A673 (cell line): ENCODE measurements around the gene TRAF7. TPM values are rescaled to one million over a fixed set of nuclear protein-coding genes. Genes with fewer than 3 reads are reported as not detected.

Source experiments
- BruUV-seq: library from RNA; stranded (reverse); fragments of 400-500 nt; replicated peaks from 2 replicates; lab custom pipeline; 2021; lab: Mats Ljungman, UMichigan
- CTCF ChIA-PET: fragments of 300-600 bp; sonication (Branson Sonifier 250); formaldehyde crosslinking; loops from one replicate; lab custom pipeline; 2022; ENCODE audit warnings: antibody characterized with exemption; lab: Charles Lee
- POLR2A ChIA-PET: fragments of 300-600 bp; sonication (Branson Sonifier 250); formaldehyde crosslinking; loops from one replicate; lab custom pipeline; 2022; ENCODE audit warnings: antibody characterized with exemption; ENCODE audit not compliant: low non-redundant PET; lab: Charles Lee
- DNase-seq: peaks from one replicate; pipeline ENCODE4 v3.0.0-alpha.2; 2015; ENCODE audit warnings: low spot score
- H3K27ac ChIP-seq: fragments of 200-600 bp; sonication (generic); 2 replicates; pipeline ENCODE4 v1.5.1; 2016; ENCODE audit warnings: mixed run types, low read depth, mild to moderate bottlenecking, mixed read lengths, antibody characterized with exemption, low read length; ENCODE audit not compliant: poor library complexity, severe bottlenecking
- H3K27me3 ChIP-seq: fragments of 200-600 bp; sonication (generic); replicated peaks from 2 replicates; pipeline ENCODE4 v1.6.1; 2017; ENCODE audit warnings: mixed run types, low read depth, mild to moderate bottlenecking, mixed read lengths, antibody characterized with exemption, low read length; ENCODE audit not compliant: insufficient read depth, poor library complexity
- H3K36me3 ChIP-seq: fragments of 200-600 bp; sonication (generic); 2 replicates; pipeline ENCODE4 v1.6.1; 2016; ENCODE audit warnings: mixed run types, mild to moderate bottlenecking, mixed read lengths, antibody characterized with exemption, low read length; ENCODE audit not compliant: insufficient read depth, poor library complexity, severe bottlenecking
- H3K4me1 ChIP-seq: fragments of 200-600 bp; sonication (generic); 2 replicates; pipeline ENCODE4 v1.6.1; 2017; ENCODE audit warnings: mixed run types, mild to moderate bottlenecking, mixed read lengths, antibody characterized with exemption, low read length; ENCODE audit not compliant: insufficient read depth, poor library complexity, severe bottlenecking
- H3K4me3 ChIP-seq: fragments of 200-600 bp; sonication (generic); 2 replicates; pipeline ENCODE4 v1.5.1; 2016; ENCODE audit warnings: low read depth, mixed run types, mild to moderate bottlenecking, mixed read lengths, low read length; ENCODE audit not compliant: poor library complexity, severe bottlenecking
- H3K9me3 ChIP-seq: fragments of 200-600 bp; sonication (generic); 2 replicates; pipeline ENCODE4 v1.6.1; 2016; ENCODE audit warnings: mixed run types, low read depth, mild to moderate bottlenecking, mixed read lengths, antibody characterized with exemption, low read length; ENCODE audit not compliant: poor library complexity, severe bottlenecking
- EZH2 ChIP-seq: fragments of 200-600 bp; sonication (generic); IDR thresholded peaks from 2 replicates; pipeline ENCODE4 v1.6.1; 2017; ENCODE audit warnings: borderline replicate concordance, low read depth, mild to moderate bottlenecking, mixed read lengths, antibody characterized with exemption, low read length; ENCODE audit not compliant: poor library complexity, severe bottlenecking
- intact Hi-C: fragments of 100-400 bp; cut with micrococcal nuclease; formaldehyde crosslinking; loops from one replicate; pipeline ENCODE4 v1.10.0; 2022; ENCODE audit not compliant: unreplicated experiment
- total RNA-seq: library from RNA; stranded (reverse); gene quantifications from 2 replicates; pipeline ENCODE4 v1.2.3, GENCODE V29; 2021
- TF ChIP-seq, protein P1 (sequence below): fragments of 300-800, 200-600 bp; sonication (generic); conservative IDR thresholded peaks from 2 replicates; pipeline ENCODE4 v1.5.1; 2017; ENCODE audit warnings: low read depth, mild to moderate bottlenecking, antibody characterized with exemption, low read length, moderate library complexity, mixed read lengths

The TRAF7 gene
- total RNA-seq, 1 experiment from 2014 or later, result 96.7 TPM

- ChIA-PET CTCF (no interaction called here), POLR2A (interaction anchor here (0.5 to 0.6 kb wide), 2 partner anchors 179 to 211 kb away, joined by 3 to 4 read pairs; no protein-coding TSS in a partner anchor)
- peaks cover 6% of the 10 kb centered on the region for H3K36me3 ChIP-seq
- BruUV-seq, result no TSS peak
- DNase-seq, result peak; percentile 40
- no peaks in the 10 kb centered on the region for H3K9me3 ChIP-seq
- H3K4me1 ChIP-seq, result peaks cover 11% of the 10 kb centered on the region
- peak overlapping the region; percentile 91 for H3K4me3 ChIP-seq
- intact Hi-C loops, result loop anchor here (10.0 kb wide), 1 partner anchor 209 kb away; the partner anchor contains the start of gene ZNF598
- peak overlapping the region; percentile 64 for H3K27ac ChIP-seq
- H3K27me3 ChIP-seq, result no peaks in the 10 kb centered on the region
- TF ChIP-seq, protein P1, sequence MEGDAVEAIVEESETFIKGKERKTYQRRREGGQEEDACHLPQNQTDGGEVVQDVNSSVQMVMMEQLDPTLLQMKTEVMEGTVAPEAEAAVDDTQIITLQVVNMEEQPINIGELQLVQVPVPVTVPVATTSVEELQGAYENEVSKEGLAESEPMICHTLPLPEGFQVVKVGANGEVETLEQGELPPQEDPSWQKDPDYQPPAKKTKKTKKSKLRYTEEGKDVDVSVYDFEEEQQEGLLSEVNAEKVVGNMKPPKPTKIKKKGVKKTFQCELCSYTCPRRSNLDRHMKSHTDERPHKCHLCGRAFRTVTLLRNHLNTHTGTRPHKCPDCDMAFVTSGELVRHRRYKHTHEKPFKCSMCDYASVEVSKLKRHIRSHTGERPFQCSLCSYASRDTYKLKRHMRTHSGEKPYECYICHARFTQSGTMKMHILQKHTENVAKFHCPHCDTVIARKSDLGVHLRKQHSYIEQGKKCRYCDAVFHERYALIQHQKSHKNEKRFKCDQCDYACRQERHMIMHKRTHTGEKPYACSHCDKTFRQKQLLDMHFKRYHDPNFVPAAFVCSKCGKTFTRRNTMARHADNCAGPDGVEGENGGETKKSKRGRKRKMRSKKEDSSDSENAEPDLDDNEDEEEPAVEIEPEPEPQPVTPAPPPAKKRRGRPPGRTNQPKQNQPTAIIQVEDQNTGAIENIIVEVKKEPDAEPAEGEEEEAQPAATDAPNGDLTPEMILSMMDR, result no peak
- no peak for TF ChIP-seq EZH2
These were observed 58.5 kb downstream of the TRAF7 start for GRCh38 chr16:2213817-2214718.

- H3K27ac ChIP-seq, result peak within 1 kb of the TSS; percentile 84
- no peak for TF ChIP-seq EZH2
- POLR2A ChIA-PET, result interaction anchor here (0.5 to 0.6 kb wide), 2 partner anchors 179 to 212 kb away, joined by 3 to 4 read pairs; no protein-coding TSS in a partner anchor
- CTCF ChIA-PET, result no interaction called here
- BruUV-seq, result no TSS peak
- intact Hi-C loops, result loop anchor here (10.0 kb wide), 1 partner anchor 210 kb away; the partner anchor contains the start of gene ZNF598
- H3K4me3 ChIP-seq, result peak within 1 kb of the TSS; percentile 91
- H3K36me3 ChIP-seq, result peaks cover under 1% of the 10 kb centered on the region
- no peaks in the 10 kb centered on the region for H3K9me3 ChIP-seq
- DNase-seq, result no peak
- H3K4me1 ChIP-seq, result peaks cover 11% of the 10 kb centered on the region
- no peaks in the 10 kb centered on the region for H3K27me3 ChIP-seq
These were observed 59.1 kb downstream of the TRAF7 start, which contains the start of gene PGP for GRCh38 chr16:2214719-2214968. TSS of gene PGP (minus strand) at chr16:2214840. CDS start at chr16:2214777, 63 bp downstream.

GRCh38 chr16:2216330-2216729, 60.7 kb downstream of the TRAF7 start:
- Histone ChIP-seq H3K27me3 (no peaks in the 10 kb centered on the region), H3K9me3 (no peaks in the 10 kb centered on the region), H3K36me3 (no peaks in the 10 kb centered on the region), H3K4me3 (no peak overlapping the region), H3K27ac (no peak overlapping the region), H3K4me1 (peaks cover 11% of the 10 kb centered on the region)
- ChIA-PET CTCF (no interaction called here), POLR2A (no interaction called here)
- TF ChIP-seq, protein P1, result no peak
- no peak for TF ChIP-seq EZH2
- no TSS peak for BruUV-seq
- DNase-seq, result no peak
- intact Hi-C loops, result loop anchor here (10.0 kb wide), 1 partner anchor 212 kb away; the partner anchor contains the start of gene ZNF598
